GM12878 (cell line): Measurements from ENCODE around the gene SOBP. TPM values are rescaled to one million over a fixed set of nuclear protein-coding genes. Genes with fewer than 3 reads are reported as not detected.

Experiments
- ATAC-seq: fragments of 200-7000 bp; cut with Tn5 transposase; 3 replicates; pipeline ENCODE4 v1.9.1; 2020; ENCODE audit warnings: mild to moderate bottlenecking, moderate library complexity
- BruUV-seq: library from RNA; stranded (reverse); fragments of 400-500 nt; replicated peaks from 2 replicates; lab custom pipeline; 2021; lab: Mats Ljungman, UMichigan
- CTCF ChIA-PET: fragments of 300-600 bp; sonication (Branson Sonifier 250); formaldehyde crosslinking; extraction: SDS; loops from one replicate; lab custom pipeline; 2021; ENCODE audit warnings: inconsistent platforms; lab: Yijun Ruan, JAX
- POLR2A ChIA-PET: fragments of 350-600 bp; formaldehyde crosslinking; extraction: SDS; loops from one replicate; lab custom pipeline; 2021; ENCODE audit warnings: inconsistent platforms; lab: Charles Lee
- RAD21 ChIA-PET: fragments of 300-600 bp; sonication (Branson Sonifier 250); formaldehyde crosslinking; loops from one replicate; lab custom pipeline; 2023; ENCODE audit warnings: antibody characterized with exemption; ENCODE audit not compliant: unreplicated experiment; lab: Charles Lee
- SMC1A ChIA-PET: fragments of 300-600 bp; sonication (Branson Sonifier 250); formaldehyde crosslinking; loops from one replicate; lab custom pipeline; 2023; ENCODE audit not compliant: unreplicated experiment, uncharacterized antibody; lab: Charles Lee
- DNase-seq: peaks from one replicate; pipeline ENCODE4 v3.0.0-alpha.2; 2011; ENCODE audit warnings: low read depth, low spot score
- FAIRE-seq: peaks from 3 replicates; lab custom pipeline; 2011; peaks lifted over from hg19 to GRCh38; lab: Jason Lieb, UNC
- H2AFZ ChIP-seq: 2 replicates; pipeline ENCODE4 v1.6.0; 2011; ENCODE audit warnings: low read depth, low read length, control low read depth; ENCODE audit not compliant: control insufficient read depth
- H3K27ac ChIP-seq: 2 replicates; pipeline ENCODE4 v1.5.1; 2011; ENCODE audit warnings: control low read depth; ENCODE audit not compliant: control insufficient read depth, insufficient read depth
- H3K27me3 ChIP-seq, 2 experiments: replicated peaks in 1 of 2; 2 replicates each; pipeline versions ENCODE4 v1.6.0 to v1.6.1; 2011; ENCODE audit warnings: low read length in 1 of 2; ENCODE audit not compliant: control insufficient read depth in 2 of 2, insufficient read depth in 2 of 2
- H3K36me3 ChIP-seq, 2 experiments: 2 replicates each; pipeline ENCODE4 v1.5.1; 2011; ENCODE audit warnings: low read length in 1 of 2; ENCODE audit not compliant: control insufficient read depth in 2 of 2, insufficient read depth in 2 of 2
- H3K4me1 ChIP-seq: 2 replicates; pipeline ENCODE4 v1.6.1; 2011; ENCODE audit warnings: mild to moderate bottlenecking, low read length, moderate library complexity, mixed read lengths; ENCODE audit not compliant: control insufficient read depth, insufficient read depth
- H3K4me2 ChIP-seq: 2 replicates; pipeline ENCODE4 v1.6.0; 2011; ENCODE audit warnings: control low read depth; ENCODE audit not compliant: control insufficient read depth, insufficient read depth
- H3K4me3 ChIP-seq: fragments of 200-600 bp; sonication (generic); 2 replicates; pipeline ENCODE4 v1.5.1; 2016
- H3K79me2 ChIP-seq: 2 replicates; pipeline ENCODE4 v1.6.0; 2011; ENCODE audit warnings: low read length; ENCODE audit not compliant: control insufficient read depth, insufficient read depth
- H3K9ac ChIP-seq: 2 replicates; pipeline ENCODE4 v1.8.0; 2011; ENCODE audit warnings: low read length, control low read depth, mixed read lengths; ENCODE audit not compliant: control insufficient read depth, insufficient read depth
- H3K9me3 ChIP-seq: replicated peaks from 3 replicates; pipeline ENCODE4 v1.5.1; 2011; ENCODE audit warnings: mild to moderate bottlenecking, low read length; ENCODE audit not compliant: control insufficient read depth, insufficient read depth
- H4K20me1 ChIP-seq: 2 replicates; pipeline ENCODE4 v1.6.0; 2011; ENCODE audit not compliant: control insufficient read depth, insufficient read depth
- CEBPZ ChIP-seq: fragments of 150-350 bp; IDR thresholded peaks from 2 replicates; pipeline ENCODE4 v1.6.1; 2016; ENCODE audit warnings: low read depth, low read length
- CTCF ChIP-seq, 3 experiments: IDR thresholded peaks in 2 of 3; conservative IDR thresholded peaks in 1 of 3; 2 replicates each; pipeline ENCODE4 v1.5.1; 2011; ENCODE audit warnings: low read depth in 3 of 3, low read length in 3 of 3, mild to moderate bottlenecking in 3 of 3, control low read depth in 2 of 3, moderate library complexity in 2 of 3, inconsistent platforms in 1 of 3, mixed read lengths in 1 of 3; ENCODE audit not compliant: control insufficient read depth in 2 of 3, insufficient read depth in 1 of 3; ENCODE audit errors: extremely low read depth in 1 of 3
- EGR1 ChIP-seq, 2 experiments: IDR thresholded peaks; 1 replicate in 1 of 2; 2 replicates in 1 of 2; pipeline ENCODE4 v1.6.1; 2011 to 2012; ENCODE audit warnings: low read depth in 2 of 2, low read length in 2 of 2, borderline replicate concordance in 1 of 2, mild to moderate bottlenecking in 1 of 2, moderate library complexity in 1 of 2
- KLF5 ChIP-seq: fragments of 450-650 bp; IDR thresholded peaks from 2 replicates; pipeline ENCODE4 v1.6.1; 2014; ENCODE audit warnings: mild to moderate bottlenecking; ENCODE audit not compliant: partially characterized antibody
- TARDBP ChIP-seq: IDR thresholded peaks from 2 replicates; pipeline ENCODE4 v1.6.1; 2016; ENCODE audit warnings: borderline replicate concordance
- WGBS: methylation state at CpG from one replicate; pipeline ENCODE4 v1.1.6; 2016; ENCODE audit warnings: low lambda C conversion rate; ENCODE audit not compliant: insufficient replicate concordance, insufficient coverage; ENCODE audit errors: missing lambda C conversion rate; 5-methylcytosine and 5-hydroxymethylcytosine counted together
- in situ Hi-C: fragments of 300-500 bp; cut with MboI; formaldehyde crosslinking; loops from 9 replicates; pipeline ENCODE4 v1.14.3; 2018; ENCODE audit warnings: mixed read lengths
- intact Hi-C: fragments of 100-400 bp; cut with micrococcal nuclease; formaldehyde crosslinking; loops from one replicate; pipeline ENCODE4 v1.14.2; 2022; ENCODE audit not compliant: unreplicated experiment
- polyA plus RNA-seq, 11 experiments: library from polyadenylated mRNA; depleted of rRNA in 4 of 11; unstranded in 6 of 11; stranded (reverse) in 5 of 11; fragments of >200 nt; fragmentation: Nextera tagmentation in 4 of 11; fragmentation: Illumina TruSeq in 1 of 11; extraction: Ambion mirVana in 4 of 11; extraction: Trizol in 1 of 11; gene quantifications; 1 replicate in 1 of 11; 2 replicates in 10 of 11; pipeline versions ENCODE4 v1.2.1 to v1.2.3, GENCODE V29; 2011 to 2016; ENCODE audit warnings: inconsistent platforms in 2 of 11, missing spikeins in 2 of 11, low read depth in 1 of 11
- total RNA-seq, 4 experiments: library from RNA; depleted of rRNA in 3 of 4; stranded (reverse); fragments of >200 nt in 3 of 4; fragmentation: Illumina TruSeq in 1 of 4; extraction: Trizol in 1 of 4; gene quantifications; 2 replicates each; pipeline versions ENCODE4 v1.2.1 to v1.2.3, GENCODE V29; 2013 to 2021

Gene SOBP
- total and polyA plus RNA-seq, 10 of the 15 experiments (the other 5 are each of a cell fraction or from before 2014, with no cell fraction given): 0.49 to 1.9 (median 0.78) TPM

GRCh38 chr6:107632381-107633136 is 142.6 kb downstream of the SOBP start (continued):
- TF ChIP-seq CEBPZ (no peak), EGR1 (IDR thresholded peaks at IDR 0.05; ENCODE audit: borderline replicate concordance in 1 of 2, low read depth in 2 of 2, low read length in 2 of 2) (no peak)

GRCh38 chr6:107633680-107634323 is 143.9 kb downstream of the SOBP start:
- intact Hi-C loops: no loop called here
- no peak for DNase-seq
- no peak overlapping the region for H3K4me3 ChIP-seq
- no peak overlapping the region for H2AFZ ChIP-seq
- ChIA-PET SMC1A (interaction anchor here (1.9 kb wide), 1 partner anchor 23 kb away, joined by 8 read pairs; no protein-coding TSS in a partner anchor), CTCF (no interaction called here), POLR2A (no interaction called here), RAD21 (interaction anchor here (1.0 kb wide), 1 partner anchor 15 kb away, joined by 3 read pairs; no protein-coding TSS in a partner anchor)
- H4K20me1 ChIP-seq: no peaks in the 10 kb centered on the region
- FAIRE-seq: no peak
- TF ChIP-seq TARDBP: no peak
- no peak for TF ChIP-seq CTCF (IDR thresholded peaks at IDR 0.05 in 2 of 3, conservative IDR thresholded peaks at IDR 0.05 in 1 of 3; ENCODE audit: control insufficient read depth in 2 of 3, extremely low read depth in 1 of 3, insufficient read depth in 1 of 3, low read depth in 3 of 3, low read length in 3 of 3)
- no peak for TF ChIP-seq KLF5
- H3K4me1 ChIP-seq: no peaks in the 10 kb centered on the region; the same call in 1 of the 2 replicates
- H3K79me2 ChIP-seq: no peaks in the 10 kb centered on the region
- WGBS: 71% methylated on average over 24 of the region's 39 CpGs
- H3K9me3 ChIP-seq: no peaks in the 10 kb centered on the region
- in situ Hi-C loops: no loop called here
- no peaks in the 10 kb centered on the region for H3K36me3 ChIP-seq
- H3K27ac ChIP-seq: no peak overlapping the region
- BruUV-seq: no TSS peak
- ATAC-seq: no peak
- H3K4me2 ChIP-seq: no peak overlapping the region
- H3K9ac ChIP-seq: no peak overlapping the region
- peaks cover 2 to 10% of the 10 kb centered on the region in 2 experiments for H3K27me3 ChIP-seq
